Stimulated activated CD4-positive, alpha-beta T cell treated with anti-CD3 and anti-CD28 coated beads, Interleukin-2, amount 100 ng/mL, for 48 hours (primary cell): ENCODE measurements around the gene HPF1.
"Not testable (repeated sequence)": the region's sequence is repeated elsewhere in the genome, so short reads cannot be mapped to it uniquely, and the experiment has no call there.

Experiments used
- DNase-seq, 2 donors: peaks; one replicate each; pipeline ENCODE4 v3.0.0-alpha.2; 2020

HPF1 gene

GRCh38 chr4:169757575-169758184 lies at the start of gene HPF1:
TSS of gene HPF1 (minus strand) at chr4:169757944. CDS start at chr4:169757877, 67 bp downstream.
- DNase-seq = peak; percentile 95

GRCh38 chr4:169806770-169807169 lies 49.0 kb upstream of the HPF1 start:
- DNase-seq = not testable (repeated sequence)

GRCh38 chr4:169803413-169803812 lies 45.7 kb upstream of the HPF1 start:
- no peak for DNase-seq

- DNase-seq = no peak
Measured at GRCh38 chr4:169802873-169803272, 45.1 kb upstream of the HPF1 start.

GRCh38 chr4:169800541-169800940 lies 42.8 kb upstream of the HPF1 start:
- no peak for DNase-seq

GRCh38 chr4:169799260-169799659 lies 41.5 kb upstream of the HPF1 start:
- no peak for DNase-seq

GRCh38 chr4:169795585-169795984 lies 37.8 kb upstream of the HPF1 start:
- DNase-seq = no peak

GRCh38 chr4:169791527-169792156 lies 33.9 kb upstream of the HPF1 start:
- peak in 1 of 2 donors; percentile 7 for DNase-seq

GRCh38 chr4:169791062-169791461 lies 33.3 kb upstream of the HPF1 start:
- DNase-seq = no peak

- peak in 1 of 2 donors; percentile 27 for DNase-seq
Measured at GRCh38 chr4:169774466-169775445, 17.0 kb upstream of the HPF1 start.

- DNase-seq = no peak
Measured at GRCh38 chr4:169773889-169774288, 16.1 kb upstream of the HPF1 start.

GRCh38 chr4:169771556-169772080 lies 13.9 kb upstream of the HPF1 start:
- not testable (repeated sequence) for DNase-seq

GRCh38 chr4:169770416-169770815 lies 12.7 kb upstream of the HPF1 start:
- no peak for DNase-seq

GRCh38 chr4:169768385-169768784 lies 10.6 kb upstream of the HPF1 start:
- no peak for DNase-seq

GRCh38 chr4:169766741-169767140 lies 9.0 kb upstream of the HPF1 start:
- no peak for DNase-seq

GRCh38 chr4:169765835-169766234 lies 8.1 kb upstream of the HPF1 start:
- no peak for DNase-seq

GRCh38 chr4:169761846-169762245 lies 4.1 kb upstream of the HPF1 start:
- DNase-seq = no peak

GRCh38 chr4:169758401-169758962 lies 738 bp upstream of the HPF1 start:
- DNase-seq = no peak

- no peak for DNase-seq
Measured at GRCh38 chr4:169756971-169757574, 671 bp downstream of the HPF1 start.

- DNase-seq = no peak
Measured at GRCh38 chr4:169745291-169745690, 12.5 kb downstream of the HPF1 start.

GRCh38 chr4:169744601-169745000 lies 13.1 kb downstream of the HPF1 start:
- DNase-seq = no peak

GRCh38 chr4:169741569-169741968 lies 16.2 kb downstream of the HPF1 start:
- no peak for DNase-seq

- DNase-seq = not testable (repeated sequence)
Measured at GRCh38 chr4:169738604-169739003, 19.1 kb downstream of the HPF1 start.
